K562 (cell line): Measurements from ENCODE around the gene KRTAP12-2. TPM values are rescaled to one million over a fixed set of nuclear protein-coding genes. Genes with fewer than 3 reads are reported as not detected.

ENCODE experiments used
- ATAC-seq: fragments of 200-7000 bp; cut with Tn5 transposase; 3 replicates; pipeline ENCODE4 v1.9.1; 2020; ENCODE audit warnings: moderate library complexity
- BruUV-seq: library from RNA; stranded (reverse); fragments of 400-500 nt; replicated peaks from 2 replicates; lab custom pipeline; 2021; lab: Mats Ljungman, UMichigan
- CTCF ChIA-PET: fragments of 300-600 bp; formaldehyde crosslinking; extraction: SDS; loops from one replicate; lab custom pipeline; 2021; ENCODE audit warnings: low intra/inter-chr PET ratio; lab: Yijun Ruan, JAX
- POLR2A ChIA-PET: fragments of 300-600, 350-650 bp; sonication (Branson Sonifier 250); formaldehyde crosslinking; extraction: SDS; loops from one replicate; lab custom pipeline; 2021; ENCODE audit warnings: antibody characterized with exemption, inconsistent platforms; lab: Yijun Ruan, JAX
- DNase-seq, 4 experiments: peaks; one replicate each; pipeline versions ENCODE4 v3.0.0 to v3.0.0-alpha.2; 2011 to 2018; ENCODE audit warnings: low spot score in 3 of 4, mixed read lengths in 3 of 4; ENCODE audit errors: extremely low read depth in 1 of 4
- FAIRE-seq: peaks from 2 replicates; lab custom pipeline; 2011; peaks lifted over from hg19 to GRCh38; lab: Jason Lieb, UNC
- H2AFZ ChIP-seq: 2 replicates; pipeline ENCODE4 v1.6.0; 2011; ENCODE audit warnings: low read depth, low read length, control low read depth, inconsistent platforms
- H3K27ac ChIP-seq: fragments of 200-600 bp; 3 replicates; pipeline ENCODE4 v1.8.0; 2011; ENCODE audit warnings: low read depth, mild to moderate bottlenecking, control low read depth, inconsistent platforms, low read length, moderate library complexity, mixed read lengths; ENCODE audit errors: extremely low read depth
- H3K27me3 ChIP-seq, 2 experiments: fragments of 300-600 bp in 1 of 2; 2 replicates in 1 of 2; 3 replicates in 1 of 2; pipeline versions ENCODE4 v1.6.0 to v1.8.0; 2011; ENCODE audit warnings: inconsistent platforms in 2 of 2, low read length in 2 of 2, mild to moderate bottlenecking in 1 of 2, mixed read lengths in 1 of 2, moderate library complexity in 1 of 2; ENCODE audit not compliant: control insufficient read depth in 2 of 2, insufficient read depth in 2 of 2
- H3K36me3 ChIP-seq: fragments of 300-600 bp; 3 replicates; pipeline ENCODE4 v1.8.0; 2011; ENCODE audit warnings: mild to moderate bottlenecking, low read length, inconsistent platforms; ENCODE audit not compliant: control insufficient read depth, insufficient read depth
- H3K4me1 ChIP-seq, 2 experiments: fragments of 200-600 bp in 1 of 2; replicated peaks in 1 of 2; 2 replicates in 1 of 2; 3 replicates in 1 of 2; pipeline versions ENCODE4 v1.5.1 to v1.8.0; 2011; ENCODE audit warnings: inconsistent platforms in 2 of 2, low read length in 2 of 2, mild to moderate bottlenecking in 1 of 2, mixed read lengths in 1 of 2, moderate library complexity in 1 of 2; ENCODE audit not compliant: control insufficient read depth in 2 of 2, insufficient read depth in 2 of 2
- H3K4me2 ChIP-seq: 2 replicates; pipeline ENCODE4 v1.6.1; 2011; ENCODE audit warnings: low read length, control low read depth, inconsistent platforms, mixed read lengths; ENCODE audit not compliant: insufficient read depth
- H3K4me3 ChIP-seq: fragments of 200-600 bp; sonication (generic), shearing (Covaris generic); 2 replicates; pipeline ENCODE4 v1.5.1; 2016; ENCODE audit warnings: control low read depth, inconsistent platforms
- H3K79me2 ChIP-seq: fragments of 200-600 bp; 3 replicates; pipeline ENCODE4 v1.8.0; 2011; ENCODE audit warnings: low read length, inconsistent platforms; ENCODE audit not compliant: control insufficient read depth, insufficient read depth
- H3K9ac ChIP-seq, 2 experiments: 2 replicates each; pipeline versions ENCODE4 v1.6.0 to v1.6.1; 2011; ENCODE audit warnings: low read depth in 2 of 2, low read length in 2 of 2, control low read depth in 1 of 2, inconsistent platforms in 1 of 2, mild to moderate bottlenecking in 1 of 2, mixed read lengths in 1 of 2; ENCODE audit not compliant: insufficient read depth in 1 of 2
- H3K9me1 ChIP-seq: one replicate; pipeline ENCODE4 v1.6.0; 2011; ENCODE audit warnings: inconsistent platforms, mild to moderate bottlenecking, low read length, moderate library complexity; ENCODE audit not compliant: control insufficient read depth, insufficient read depth
- H3K9me3 ChIP-seq: replicated peaks from 2 replicates; pipeline ENCODE4 v1.5.1; 2011; ENCODE audit warnings: low read depth, low read length, inconsistent platforms; ENCODE audit not compliant: control insufficient read depth, insufficient read depth
- H4K20me1 ChIP-seq: replicated peaks from 2 replicates; pipeline ENCODE4 v1.6.1; 2011; ENCODE audit warnings: low read length, inconsistent platforms, mixed read lengths; ENCODE audit not compliant: control insufficient read depth, insufficient read depth
- CGGBP1 ChIP-seq: fragments of 250-450 bp; sonication (Bioruptor Pico); IDR thresholded peaks from 2 replicates; pipeline ENCODE4 v1.9.0; 2021; ENCODE audit warnings: mild to moderate bottlenecking
- CREB1 ChIP-seq, 2 experiments: sonication (generic) in 1 of 2; formaldehyde crosslinking in 1 of 2; IDR thresholded peaks; 2 replicates each; pipeline versions ENCODE4 v1.6.1 to v1.8.0; 2012 to 2022; ENCODE audit warnings: inconsistent platforms in 1 of 2, mild to moderate bottlenecking in 1 of 2, missing genetic modification reagents in 1 of 2, moderate library complexity in 1 of 2
- KLF6 ChIP-seq: fragments of 250-450 bp; sonication (Bioruptor Pico); IDR thresholded peaks from 2 replicates; pipeline ENCODE4 v1.4.0; 2020; ENCODE audit warnings: mild to moderate bottlenecking, moderate library complexity, borderline replicate concordance
- MCM3 ChIP-seq: fragments of 450-650 bp; IDR thresholded peaks from 2 replicates; pipeline ENCODE4 v1.6.1; 2016
- NR2F6 ChIP-seq: fragments of 450-650 bp; formaldehyde crosslinking; IDR thresholded peaks from 2 replicates; pipeline ENCODE4 v1.4.0; 2020; ENCODE audit warnings: mild to moderate bottlenecking
- RAD21 ChIP-seq, 2 experiments: fragments of 250-450 bp in 1 of 2; fragments of 450-650 bp in 1 of 2; sonication (Bioruptor Pico) in 1 of 2; formaldehyde crosslinking in 1 of 2; IDR thresholded peaks in 1 of 2; conservative IDR thresholded peaks in 1 of 2; 2 replicates each; pipeline versions ENCODE4 v1.4.0 to v1.8.0; 2020 to 2022; ENCODE audit warnings: mild to moderate bottlenecking in 2 of 2, moderate library complexity in 1 of 2
- U2AF2 ChIP-seq: fragments of 200-400 bp; formaldehyde crosslinking; optimal IDR thresholded peaks from 2 replicates; pipeline ENCODE3; 2017; ENCODE audit warnings: low read depth, mild to moderate bottlenecking, low read length
- ZBTB8A ChIP-seq: fragments of 450-650 bp; IDR thresholded peaks from 2 replicates; pipeline ENCODE4 v1.6.1; 2018; ENCODE audit warnings: mild to moderate bottlenecking, moderate library complexity; ENCODE audit not compliant: partially characterized antibody
- ZNF766 ChIP-seq: fragments of 200-800 bp; sonication (Bioruptor generic); conservative IDR thresholded peaks from 2 replicates; pipeline ENCODE4 v1.6.1; 2016; ENCODE audit warnings: missing genetic modification characterization, missing compliant biosample characterization
- WGBS: fragments of 100-300 bp; shearing (Covaris generic); methylation state at CpG from one replicate; pipeline ENCODE4 v1.1.6; 2016; ENCODE audit warnings: low coverage, mixed read lengths; ENCODE audit not compliant: insufficient coverage; ENCODE audit errors: missing lambda C conversion rate; 5-methylcytosine and 5-hydroxymethylcytosine counted together
- in situ Hi-C: fragments of 300-500 bp; cut with MboI; formaldehyde crosslinking; loops from 4 replicates; pipeline ENCODE4 v1.15.0; 2018; ENCODE audit warnings: inconsistent platforms, mixed read lengths
- intact Hi-C: fragments of 100-400 bp; cut with micrococcal nuclease; formaldehyde crosslinking; loops from 2 replicates; pipeline ENCODE4 v1.14.2; 2022
- polyA plus RNA-seq, 8 experiments: library from polyadenylated mRNA; depleted of rRNA in 4 of 8; stranded (reverse) in 5 of 8; unstranded in 3 of 8; fragments of >200 nt; fragmentation: Nextera tagmentation in 2 of 8; fragmentation: Illumina TruSeq in 1 of 8; extraction: Ambion mirVana in 2 of 8; extraction: Trizol in 1 of 8; gene quantifications; 2 replicates each; pipeline versions ENCODE4 v1.2.1 to v1.2.3, GENCODE V29; 2011 to 2014; ENCODE audit warnings: inconsistent platforms in 1 of 8, missing spikeins in 1 of 8
- total RNA-seq, 7 experiments: library from RNA; depleted of rRNA in 6 of 7; stranded (reverse); fragments of >200 nt in 6 of 7; fragmentation: Illumina TruSeq in 2 of 7; extraction: Trizol in 2 of 7; gene quantifications; 2 replicates each; pipeline versions ENCODE4 v1.2.1 to v1.2.3, GENCODE V29; 2011 to 2021; ENCODE audit warnings: low replicate concordance in 1 of 7
- TF ChIP-seq, protein P1 (sequence below): fragments of 200-400 bp; formaldehyde crosslinking; IDR thresholded peaks from 2 replicates; pipeline ENCODE4 v1.6.1; 2017; ENCODE audit warnings: mild to moderate bottlenecking, low read depth, low read length, moderate library complexity

Gene KRTAP12-2
- total and polyA plus RNA-seq, 9 of the 15 experiments (the other 6 are each of a cell fraction or from before 2014, with no cell fraction given) = not detected

GRCh38 chr21:44696572-44696971, 29.8 kb upstream of the KRTAP12-2 start:
- FAIRE-seq (no peak), DNase-seq (no peak)
- no peak overlapping the region for H3K9ac ChIP-seq
- POLR2A ChIA-PET = interaction anchor here (0.7 to 1.1 kb wide), 3 partner anchors 12 to 86 kb away, joined by 3 to 4 read pairs (median 3); no protein-coding TSS in a partner anchor
- no peak overlapping the region for H3K4me3 ChIP-seq
- H4K20me1 ChIP-seq = no peaks in the 10 kb centered on the region
- CTCF ChIA-PET = no interaction called here
- no peaks in the 10 kb centered on the region for H3K79me2 ChIP-seq
- WGBS = 0% methylated on average over 10 of the region's 10 CpGs
- H3K4me1 ChIP-seq = 0 out of 5 replicates have a peak, but pooled peaks cover 0 to 4% of the 10 kb centered on the region in 2 experiments
- intact Hi-C loops = no loop called here
- H3K36me3 ChIP-seq = no peaks in the 10 kb centered on the region
- no peak overlapping the region for H3K4me2 ChIP-seq
- TF ChIP-seq RAD21 (CRISPR knock-in tag; conservative IDR thresholded peaks at IDR 0.05 in 1 of 2, IDR thresholded peaks at IDR 0.05 in 1 of 2) (0 out of 4 replicates have a peak, but pooled peaks of 1 of the 2 experiments have one; percentile 3), CREB1 (IDR thresholded peaks at IDR 0.05) (no peak), CREB1 (CRISPR knock-in tag; IDR thresholded peaks at IDR 0.05) (no peak)
- TF ChIP-seq, all 486 proteins: peak for 1
- BruUV-seq = no TSS peak
- peaks cover 3% of the 10 kb centered on the region for H3K9me1 ChIP-seq
- H2AFZ ChIP-seq = no peak overlapping the region
- no peaks in the 10 kb centered on the region; the same call in 1 of the 2 replicates for H3K9me3 ChIP-seq
- in situ Hi-C loops = no loop called here
- peaks cover 33 to 62% of the 10 kb centered on the region in 2 experiments for H3K27me3 ChIP-seq
- no peak overlapping the region for H3K27ac ChIP-seq
- peak; percentile 38; the same call in 2 of the 3 replicates for ATAC-seq

DNA sequence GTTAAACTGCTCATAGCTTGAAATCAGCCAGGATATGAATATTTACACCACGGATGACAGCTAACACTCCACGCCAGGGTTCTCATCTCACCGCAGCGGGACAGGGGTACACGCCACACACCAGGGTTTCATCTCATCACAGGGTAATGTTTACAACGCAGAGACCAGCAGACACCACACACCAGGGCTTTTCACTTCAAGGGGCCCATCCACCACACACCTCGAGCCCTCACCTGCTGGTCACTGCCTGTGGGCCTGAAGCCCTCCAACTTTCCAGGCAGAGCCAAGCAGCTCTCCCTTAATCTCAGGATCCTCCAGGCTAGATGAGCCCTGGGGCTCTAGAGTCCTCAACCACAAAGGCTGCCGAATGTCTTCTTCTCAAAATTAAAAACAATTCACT, 28.9 kb upstream of the KRTAP12-2 start:
- no peaks in the 10 kb centered on the region for H3K79me2 ChIP-seq
- CTCF ChIA-PET = no interaction called here
- TF ChIP-seq NR2F6 (CRISPR knock-in tag) (no peak), ZBTB8A (no peak), CGGBP1 (CRISPR knock-in tag) (no peak), KLF6 (CRISPR knock-in tag) (no peak), MCM3 (no peak), U2AF2 (no peak), ZNF766 (CRISPR knock-in tag) (no peak)
- TF ChIP-seq, protein P1, sequence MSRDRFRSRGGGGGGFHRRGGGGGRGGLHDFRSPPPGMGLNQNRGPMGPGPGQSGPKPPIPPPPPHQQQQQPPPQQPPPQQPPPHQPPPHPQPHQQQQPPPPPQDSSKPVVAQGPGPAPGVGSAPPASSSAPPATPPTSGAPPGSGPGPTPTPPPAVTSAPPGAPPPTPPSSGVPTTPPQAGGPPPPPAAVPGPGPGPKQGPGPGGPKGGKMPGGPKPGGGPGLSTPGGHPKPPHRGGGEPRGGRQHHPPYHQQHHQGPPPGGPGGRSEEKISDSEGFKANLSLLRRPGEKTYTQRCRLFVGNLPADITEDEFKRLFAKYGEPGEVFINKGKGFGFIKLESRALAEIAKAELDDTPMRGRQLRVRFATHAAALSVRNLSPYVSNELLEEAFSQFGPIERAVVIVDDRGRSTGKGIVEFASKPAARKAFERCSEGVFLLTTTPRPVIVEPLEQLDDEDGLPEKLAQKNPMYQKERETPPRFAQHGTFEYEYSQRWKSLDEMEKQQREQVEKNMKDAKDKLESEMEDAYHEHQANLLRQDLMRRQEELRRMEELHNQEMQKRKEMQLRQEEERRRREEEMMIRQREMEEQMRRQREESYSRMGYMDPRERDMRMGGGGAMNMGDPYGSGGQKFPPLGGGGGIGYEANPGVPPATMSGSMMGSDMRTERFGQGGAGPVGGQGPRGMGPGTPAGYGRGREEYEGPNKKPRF = no peak
- TF ChIP-seq, all 486 proteins: peak for 0
- Histone ChIP-seq H2AFZ (no peak overlapping the region), H3K4me2 (no peak overlapping the region), H3K27me3 (peaks cover 24 to 53% of the 10 kb centered on the region in 2 experiments; a peak in 4 of 5 replicates), H3K27ac (no peak overlapping the region), H3K9me3 (no peaks in the 10 kb centered on the region; the same call in 1 of the 2 replicates), H3K36me3 (no peaks in the 10 kb centered on the region), H3K4me3 (no peak overlapping the region), H3K4me1 (0 out of 5 replicates have a peak, but pooled peaks cover 0 to 4% of the 10 kb centered on the region in 2 experiments), H4K20me1 (no peaks in the 10 kb centered on the region), H3K9ac (no peak overlapping the region), H3K9me1 (no peaks in the 10 kb centered on the region)
- intact Hi-C loops = no loop called here
- BruUV-seq = no TSS peak
- in situ Hi-C loops = no loop called here
- FAIRE-seq (no peak), DNase-seq (no peak), ATAC-seq (no peak)
- under 1% methylated on average over 8 of the region's 8 CpGs for WGBS
- POLR2A ChIA-PET = interaction anchor here (1.1 kb wide), 2 partner anchors 11 to 75 kb away, joined by 3 to 4 read pairs; no protein-coding TSS in a partner anchor
